Activated CD8-positive, alpha-beta memory T cell treated with anti-CD3 and anti-CD28 coated beads for 36 hours (primary cell): ENCODE data around the gene PIWIL4. TPM values are rescaled to one million over a fixed set of nuclear protein-coding genes. Genes with fewer than 3 reads are reported as not detected.

Experiments
- CTCF ChIA-PET: fragments of 350-600 bp; sonication (Branson Sonifier 250); formaldehyde crosslinking; loops from one replicate; lab custom pipeline; 2021; ENCODE audit warnings: antibody characterized with exemption; lab: Charles Lee
- POLR2A ChIA-PET: fragments of 350-600 bp; sonication (Branson Sonifier 250); formaldehyde crosslinking; loops from one replicate; lab custom pipeline; 2021; ENCODE audit warnings: antibody characterized with exemption; lab: Charles Lee
- total RNA-seq, 2 experiments: library from RNA; stranded (reverse); gene quantifications; one replicate each; pipeline ENCODE4 v1.2.3, GENCODE V29; 2021

The PIWIL4 gene
- total RNA-seq, 2 experiments from 2014 or later: 0.23 to 0.36 TPM

- POLR2A ChIA-PET: no interaction called here
- CTCF ChIA-PET: no interaction called here
These were observed 10.7 kb downstream of the PIWIL4 start for GRCh38 chr11:94577841-94578240.

GRCh38 chr11:94581926-94582325 lies 14.8 kb downstream of the PIWIL4 start:
- POLR2A ChIA-PET: no interaction called here

DNA sequence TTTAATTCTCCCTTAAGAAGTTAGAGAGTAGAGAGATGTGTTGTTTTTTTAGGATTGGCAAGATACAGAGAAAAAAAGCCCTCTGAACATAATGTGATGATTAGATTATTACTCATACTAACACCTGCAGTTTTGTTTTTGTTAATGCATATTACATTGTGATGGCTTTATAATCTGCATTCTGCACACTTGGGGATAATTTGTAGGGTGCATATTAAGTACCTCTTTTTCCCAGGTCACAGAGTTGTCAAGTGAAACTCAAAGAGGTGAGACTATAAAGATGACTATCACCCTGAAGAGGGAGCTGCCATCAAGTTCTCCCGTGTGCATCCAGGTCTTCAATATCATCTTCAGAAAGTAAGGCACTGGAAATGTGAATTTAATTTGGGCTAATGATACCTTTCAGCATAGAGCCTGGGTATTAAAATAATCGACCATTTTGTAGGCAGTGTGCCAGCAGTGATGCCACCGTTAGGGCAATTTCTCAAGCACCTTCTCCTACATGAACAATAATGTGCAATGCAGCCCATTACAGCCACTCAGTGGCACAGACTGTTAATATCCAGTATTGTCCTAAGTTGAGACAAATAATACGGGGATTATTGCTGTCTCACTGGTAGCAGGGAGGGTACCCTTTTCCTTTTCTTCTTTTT lies 16.2 kb downstream of the PIWIL4 start:
- POLR2A ChIA-PET: no interaction called here

More at GRCh38 chr11:94581926-94582325, 14.8 kb downstream of the PIWIL4 start:
- CTCF ChIA-PET: no interaction called here

GRCh38 chr11:94583866-94584500 lies 16.8 kb downstream of the PIWIL4 start:
- CTCF ChIA-PET: no interaction called here
- POLR2A ChIA-PET: no interaction called here

More for the DNA sequence above, 16.2 kb downstream of the PIWIL4 start:
- CTCF ChIA-PET: no interaction called here

DNA sequence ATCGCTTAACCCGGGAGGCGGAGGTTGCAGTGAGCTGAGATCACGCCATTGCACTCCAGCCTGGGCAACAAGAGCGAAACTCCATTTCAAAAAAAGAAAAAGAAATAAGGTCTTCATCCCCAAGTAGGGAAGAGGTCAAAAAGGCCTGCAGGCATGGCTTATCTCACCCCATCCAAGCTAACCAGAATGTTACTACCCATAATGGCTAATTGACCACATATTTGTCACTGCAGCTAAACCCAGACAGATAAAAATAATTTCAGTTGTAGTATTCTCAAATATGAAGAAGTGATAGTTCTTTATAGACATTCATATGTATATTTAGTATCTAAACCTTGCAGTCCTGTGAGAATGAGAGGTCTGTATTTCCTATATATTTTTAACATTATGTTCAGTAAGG lies 17.8 kb downstream of the PIWIL4 start:
- CTCF ChIA-PET: no interaction called here

GRCh38 chr11:94585399-94585798 lies 18.2 kb downstream of the PIWIL4 start:
- CTCF ChIA-PET: no interaction called here
- POLR2A ChIA-PET: no interaction called here

More for the DNA sequence above, 17.8 kb downstream of the PIWIL4 start:
- POLR2A ChIA-PET: no interaction called here

GRCh38 chr11:94586546-94586945 lies 19.4 kb downstream of the PIWIL4 start:
- ChIA-PET POLR2A (no interaction called here), CTCF (no interaction called here)

- ChIA-PET POLR2A (no interaction called here), CTCF (no interaction called here)
These were observed 19.8 kb downstream of the PIWIL4 start for GRCh38 chr11:94586978-94587377.

DNA sequence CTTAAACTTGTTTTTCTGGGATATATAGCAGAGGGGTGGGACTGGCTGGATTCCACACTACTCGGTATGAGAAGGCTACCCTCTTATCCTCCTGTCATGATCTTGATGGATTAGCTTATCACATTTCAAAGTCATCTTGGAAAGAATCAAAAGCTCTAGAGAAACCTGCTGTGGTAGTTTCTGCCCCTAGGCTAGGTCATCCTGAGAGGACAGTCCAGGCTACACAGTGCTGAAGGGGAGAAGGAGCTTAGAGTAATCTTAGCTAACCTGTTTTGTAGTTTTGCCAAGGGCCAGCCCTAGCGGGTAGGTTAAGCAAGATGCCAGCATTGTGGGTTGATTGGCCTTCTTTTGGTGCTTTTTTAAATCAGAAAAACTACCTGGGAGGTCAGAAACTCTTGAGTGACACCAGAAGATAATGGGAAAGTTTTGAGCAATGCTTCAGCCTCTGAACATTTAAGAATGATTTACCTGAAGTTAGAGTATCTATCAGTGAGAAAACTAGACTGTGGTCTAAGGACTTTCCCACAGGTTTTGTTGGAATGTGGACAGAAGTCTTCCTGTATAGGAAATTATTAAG lies 21.3 kb downstream of the PIWIL4 start:
- ChIA-PET CTCF (no interaction called here), POLR2A (no interaction called here)

GRCh38 chr11:94590352-94591041 lies 23.3 kb downstream of the PIWIL4 start:
- POLR2A ChIA-PET: no interaction called here
- CTCF ChIA-PET: no interaction called here

- ChIA-PET CTCF (no interaction called here), POLR2A (no interaction called here)
These were observed 25.9 kb downstream of the PIWIL4 start for GRCh38 chr11:94593030-94593429.

DNA sequence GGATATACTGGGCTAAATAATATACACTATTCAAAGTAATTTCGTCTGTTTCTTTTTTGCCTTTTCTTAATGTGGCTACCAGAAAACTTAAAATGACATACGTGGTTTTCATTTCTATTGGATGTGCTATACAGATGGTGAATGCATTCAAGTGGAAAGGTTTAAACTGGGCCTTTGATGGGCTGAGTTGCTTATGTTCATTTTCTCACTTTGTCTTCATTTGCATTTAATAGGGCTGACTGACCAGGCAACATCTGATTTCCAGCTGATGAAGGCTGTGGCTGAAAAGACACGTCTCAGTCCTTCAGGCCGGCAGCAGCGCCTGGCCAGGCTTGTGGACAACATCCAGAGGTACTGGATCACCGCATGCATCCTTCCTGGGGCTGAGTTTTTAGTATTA lies 27.9 kb downstream of the PIWIL4 start:
- POLR2A ChIA-PET: no interaction called here
- CTCF ChIA-PET: no interaction called here

DNA sequence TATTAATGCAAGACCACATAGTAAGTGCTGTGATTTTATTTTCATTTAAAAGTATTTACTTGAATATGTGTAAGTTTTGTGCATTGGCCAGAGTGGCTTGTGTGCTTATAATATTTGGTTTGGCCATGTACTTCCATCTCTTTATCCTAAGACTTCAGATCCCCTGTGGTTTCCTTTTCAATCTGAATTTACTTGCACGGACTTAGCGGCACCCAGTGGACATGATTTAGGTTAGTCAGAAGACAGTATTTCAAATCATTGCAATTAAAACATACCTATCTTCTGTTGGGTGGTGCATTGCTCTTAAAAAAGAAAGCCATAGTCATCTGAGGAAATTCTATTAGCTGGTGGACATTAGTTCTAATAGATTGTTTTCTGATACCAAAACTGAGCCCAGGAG lies 30.7 kb downstream of the PIWIL4 start:
- ChIA-PET POLR2A (no interaction called here), CTCF (no interaction called here)

DNA sequence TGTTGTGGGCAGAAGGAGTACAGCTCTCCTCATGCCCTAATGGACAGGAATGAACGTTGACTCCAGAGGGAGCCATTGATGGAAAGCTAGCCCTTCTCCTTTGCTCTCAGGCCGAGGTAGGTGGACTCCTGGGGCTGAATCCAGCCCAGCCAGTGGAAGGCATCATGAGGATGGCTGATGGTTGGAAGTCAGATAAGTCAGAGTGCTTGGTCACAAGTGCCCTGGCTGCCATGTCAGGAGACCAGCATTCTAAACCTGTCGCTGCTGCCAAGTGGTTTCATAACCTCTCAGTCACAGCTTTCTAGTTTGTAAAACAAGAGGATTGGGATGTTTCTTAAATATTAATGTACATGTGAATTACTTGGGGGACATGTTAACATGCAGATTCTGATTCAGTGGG lies 32.3 kb downstream of the PIWIL4 start:
- ChIA-PET POLR2A (no interaction called here), CTCF (no interaction called here)

- CTCF ChIA-PET: no interaction called here
- POLR2A ChIA-PET: no interaction called here
These were observed 35.5 kb downstream of the PIWIL4 start for GRCh38 chr11:94602430-94603372.

DNA sequence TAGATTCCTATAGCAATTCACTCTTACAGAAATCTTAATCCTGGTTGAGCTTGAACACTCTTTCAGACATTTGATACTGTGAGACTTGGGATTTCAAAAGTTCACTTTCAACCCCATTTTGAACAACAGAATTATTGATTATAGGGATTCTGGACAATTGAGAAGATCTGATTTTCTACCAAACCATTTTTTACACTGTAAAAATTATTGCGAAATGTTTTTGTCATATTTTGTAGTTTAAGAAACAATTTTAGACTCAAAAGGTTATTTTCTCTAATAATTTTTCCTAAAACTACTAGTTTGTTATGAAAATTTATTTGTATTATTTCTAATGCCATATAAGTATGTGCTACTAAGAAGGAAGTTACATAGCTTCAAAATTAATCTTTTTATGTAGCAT lies 36.4 kb downstream of the PIWIL4 start:
- ChIA-PET POLR2A (no interaction called here), CTCF (no interaction called here)

- CTCF ChIA-PET: no interaction called here
- POLR2A ChIA-PET: no interaction called here
These were observed 37.3 kb downstream of the PIWIL4 start for GRCh38 chr11:94604482-94604881.

GRCh38 chr11:94613120-94613519 lies 46.0 kb downstream of the PIWIL4 start:
- ChIA-PET CTCF (no interaction called here), POLR2A (no interaction called here)

DNA sequence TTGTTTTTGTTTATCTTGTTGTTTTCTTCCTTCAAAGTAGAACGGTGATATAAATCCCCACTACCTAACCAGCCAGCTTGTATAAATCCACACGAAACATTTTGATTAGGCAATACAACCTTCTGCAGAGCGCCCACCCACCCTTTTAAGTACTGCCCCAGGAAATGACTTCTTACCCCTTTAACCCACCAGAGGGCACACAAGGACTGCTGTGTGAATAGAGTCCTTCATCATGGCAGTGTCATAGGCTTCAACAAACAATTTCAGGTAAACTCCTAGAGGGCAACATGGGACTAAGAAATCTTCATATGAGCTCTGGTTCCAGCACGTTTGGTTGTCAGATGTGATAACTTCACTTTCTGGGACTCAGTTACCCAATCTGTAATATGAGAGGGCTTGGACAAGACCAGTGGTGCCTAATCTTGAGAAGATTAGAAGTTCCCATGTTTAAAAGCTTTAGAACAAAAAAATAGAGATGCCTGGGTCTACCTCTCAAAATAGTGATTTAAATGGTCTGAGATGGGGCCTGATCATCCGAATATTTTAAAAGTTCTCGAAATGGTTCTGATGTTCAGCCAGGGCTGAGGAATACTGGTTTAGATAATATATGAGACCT lies 56.1 kb downstream of the PIWIL4 start:
- ChIA-PET CTCF (interaction anchor here (1.2 kb wide), 1 partner anchor 15 kb away, joined by 3 read pairs; no protein-coding TSS in a partner anchor), POLR2A (no interaction called here)
